ENCODE measurements around the gene FKBP15.

GRCh38 chr9:113210815-113211214 is 10.3 kb downstream of the FKBP15 start:
- TF ChIP-seq OSR1 (CRISPR knock-in tag; IDR thresholded peaks at IDR 0.05) (no peak), ZNF8 (CRISPR knock-in tag; IDR thresholded peaks at IDR 0.05) (no peak), ZFP3 (CRISPR knock-in tag; IDR thresholded peaks at IDR 0.05) (no peak), ZFP30 (CRISPR knock-in tag; IDR thresholded peaks at IDR 0.05) (no peak), TCF4 (CRISPR knock-in tag; IDR thresholded peaks at IDR 0.05; ENCODE audit: borderline replicate concordance) (no peak), TSHZ2 (CRISPR knock-in tag; IDR thresholded peaks at IDR 0.05) (no peak), GLIS3 (CRISPR knock-in tag; IDR thresholded peaks at IDR 0.05) (no peak), CREB5 (CRISPR knock-in tag; IDR thresholded peaks at IDR 0.05; ENCODE audit: low read depth) (no peak), PPARA (CRISPR knock-in tag; IDR thresholded peaks at IDR 0.05; ENCODE audit: borderline replicate concordance) (no peak), PATZ1 (CRISPR knock-in tag; IDR thresholded peaks at IDR 0.05; ENCODE audit: borderline replicate concordance) (no peak), ZC3H10 (CRISPR knock-in tag; IDR thresholded peaks at IDR 0.05) (no peak), ARNTL (CRISPR knock-in tag; IDR thresholded peaks at IDR 0.05; ENCODE audit: borderline replicate concordance, low read depth) (no peak), ZNF565 (CRISPR knock-in tag; conservative IDR thresholded peaks at IDR 0.05; ENCODE audit: low read depth) (no peak)

All from SK-N-SH treated with all-trans-retinoic acid at 6 μM for 48 hours (cell line).